A673 (cell line): Measurements from ENCODE around the gene CEBPZ.

ENCODE experiments used
- CTCF ChIP-seq: fragments of 300-800, 200-600 bp; sonication (generic); conservative IDR thresholded peaks from 2 replicates; pipeline ENCODE4 v1.5.1; 2017; ENCODE audit warnings: low read depth, mild to moderate bottlenecking, antibody characterized with exemption, low read length, moderate library complexity, mixed read lengths
- EZH2 ChIP-seq: fragments of 200-600 bp; sonication (generic); IDR thresholded peaks from 2 replicates; pipeline ENCODE4 v1.6.1; 2017; ENCODE audit warnings: borderline replicate concordance, low read depth, mild to moderate bottlenecking, mixed read lengths, antibody characterized with exemption, low read length; ENCODE audit not compliant: poor library complexity, severe bottlenecking

GRCh38 chr2:37156857-37157714 is 74.3 kb downstream of the CEBPZ start, which contains the start of gene EIF2AK2:
- no peak for TF ChIP-seq CTCF
- no peak for TF ChIP-seq EZH2
